Measurements from ENCODE around the gene PKP2.

DNA sequence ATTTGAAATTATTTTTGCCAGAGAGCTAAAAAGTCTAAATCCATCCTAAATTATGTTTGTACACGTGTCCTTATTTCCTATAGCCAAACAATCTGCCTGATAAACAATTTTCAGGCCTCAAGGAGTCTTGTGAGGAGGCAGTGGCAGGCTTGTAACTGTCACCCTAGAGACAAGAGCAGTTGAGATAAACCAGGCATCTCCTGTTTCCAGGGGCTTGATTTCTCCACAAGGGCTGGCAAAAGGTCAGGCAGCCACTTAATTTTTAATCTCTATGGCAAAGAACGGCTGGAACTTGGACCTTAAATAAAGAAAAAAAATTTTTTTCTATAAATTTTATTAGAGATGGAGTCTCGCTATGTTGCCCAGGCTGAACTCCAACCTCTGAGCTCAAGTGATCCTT lies 15.5 kb downstream of the PKP2 start:
- TF ChIP-seq, protein P1, sequence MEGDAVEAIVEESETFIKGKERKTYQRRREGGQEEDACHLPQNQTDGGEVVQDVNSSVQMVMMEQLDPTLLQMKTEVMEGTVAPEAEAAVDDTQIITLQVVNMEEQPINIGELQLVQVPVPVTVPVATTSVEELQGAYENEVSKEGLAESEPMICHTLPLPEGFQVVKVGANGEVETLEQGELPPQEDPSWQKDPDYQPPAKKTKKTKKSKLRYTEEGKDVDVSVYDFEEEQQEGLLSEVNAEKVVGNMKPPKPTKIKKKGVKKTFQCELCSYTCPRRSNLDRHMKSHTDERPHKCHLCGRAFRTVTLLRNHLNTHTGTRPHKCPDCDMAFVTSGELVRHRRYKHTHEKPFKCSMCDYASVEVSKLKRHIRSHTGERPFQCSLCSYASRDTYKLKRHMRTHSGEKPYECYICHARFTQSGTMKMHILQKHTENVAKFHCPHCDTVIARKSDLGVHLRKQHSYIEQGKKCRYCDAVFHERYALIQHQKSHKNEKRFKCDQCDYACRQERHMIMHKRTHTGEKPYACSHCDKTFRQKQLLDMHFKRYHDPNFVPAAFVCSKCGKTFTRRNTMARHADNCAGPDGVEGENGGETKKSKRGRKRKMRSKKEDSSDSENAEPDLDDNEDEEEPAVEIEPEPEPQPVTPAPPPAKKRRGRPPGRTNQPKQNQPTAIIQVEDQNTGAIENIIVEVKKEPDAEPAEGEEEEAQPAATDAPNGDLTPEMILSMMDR (IDR thresholded peaks at IDR 0.05), result no peak
- TF ChIP-seq POLR2A (IDR thresholded peaks at IDR 0.05), result no peak
- TF ChIP-seq EP300 (IDR thresholded peaks at IDR 0.05), result no peak
- TF ChIP-seq POLR2AphosphoS5 (IDR thresholded peaks at IDR 0.05), result no peak
